HEK293 (cell line): ENCODE measurements around the gene RCAN2.

Experiments used
- CTCF ChIA-PET: fragments of 350-600 bp; formaldehyde crosslinking; extraction: SDS; loops from one replicate; lab custom pipeline; 2021; ENCODE audit warnings: antibody characterized with exemption; lab: Yijun Ruan, JAX
- POLR2A ChIA-PET: fragments of 300-600 bp; formaldehyde crosslinking; extraction: SDS; loops from one replicate; lab custom pipeline; 2020; ENCODE audit warnings: antibody characterized with exemption, inconsistent platforms; lab: Yijun Ruan, JAX
- H3K27ac ChIP-seq: fragments of 200-500 bp; sonication (Bioruptor generic); 2 replicates; pipeline ENCODE4 v1.5.1; 2014; ENCODE audit warnings: low read depth, low read length, control low read depth, inconsistent platforms; ENCODE audit errors: extremely low read depth
- H3K36me3 ChIP-seq, 2 experiments: fragments of 200-500 bp in 1 of 2; sonication (Bioruptor generic) in 1 of 2; 1 replicate in 1 of 2; 2 replicates in 1 of 2; pipeline ENCODE4 v1.5.1; 2014 to 2017; ENCODE audit warnings: inconsistent platforms in 2 of 2, low read length in 2 of 2; ENCODE audit not compliant: control insufficient read depth in 2 of 2, insufficient read depth in 1 of 2
- H3K4me1 ChIP-seq: fragments of 200-500 bp; sonication (Bioruptor generic); 2 replicates; pipeline ENCODE4 v1.5.1; 2014; ENCODE audit warnings: mild to moderate bottlenecking, low read length, inconsistent platforms; ENCODE audit not compliant: control insufficient read depth, insufficient read depth
- H3K4me3 ChIP-seq: 2 replicates; pipeline ENCODE4 v1.5.1; 2011; ENCODE audit warnings: low read depth, mild to moderate bottlenecking, control low read depth, low read length, moderate library complexity
- H3K9me3 ChIP-seq: fragments of 200-500 bp; sonication (Bioruptor generic); 2 replicates; pipeline ENCODE4 v1.5.1; 2014; ENCODE audit warnings: low read depth, low read length, inconsistent platforms; ENCODE audit not compliant: control insufficient read depth, insufficient read depth
- HOXA7 ChIP-seq: sonication (generic); formaldehyde crosslinking; IDR thresholded peaks from 2 replicates; pipeline ENCODE4 v1.8.1; 2022; ENCODE audit warnings: missing genetic modification reagents, borderline replicate concordance
- HOXD13 ChIP-seq: sonication (generic); formaldehyde crosslinking; IDR thresholded peaks from 2 replicates; pipeline ENCODE4 v1.8.0; 2022; ENCODE audit warnings: missing genetic modification reagents, borderline replicate concordance
- KLF7 ChIP-seq: fragments of 450-650 bp; formaldehyde crosslinking; IDR thresholded peaks from 2 replicates; pipeline ENCODE4 v1.5.1; 2016; ENCODE audit warnings: missing biosample characterization, missing genetic modification characterization, borderline replicate concordance
- MYNN ChIP-seq: fragments of 450-650 bp; formaldehyde crosslinking; IDR thresholded peaks from 2 replicates; pipeline ENCODE4 v1.5.1; 2016; ENCODE audit warnings: missing biosample characterization, missing genetic modification characterization, borderline replicate concordance
- SCRT1 ChIP-seq: fragments of 450-650 bp; formaldehyde crosslinking; IDR thresholded peaks from 2 replicates; pipeline ENCODE4 v1.5.1; 2016; ENCODE audit warnings: missing biosample characterization, missing genetic modification characterization, borderline replicate concordance
- SETDB1 ChIP-seq: IDR thresholded peaks from one replicate; pipeline ENCODE4 v1.6.1; 2017; ENCODE audit warnings: mild to moderate bottlenecking, low read length, moderate library complexity, mixed read lengths; ENCODE audit not compliant: insufficient read length
- SP3 ChIP-seq: fragments of 450-650 bp; formaldehyde crosslinking; IDR thresholded peaks from 2 replicates; pipeline ENCODE4 v1.5.1; 2016; ENCODE audit warnings: missing biosample characterization, missing genetic modification characterization
- WT1 ChIP-seq: fragments of 450-650 bp; formaldehyde crosslinking; IDR thresholded peaks from 2 replicates; pipeline ENCODE4 v1.5.1; 2016; ENCODE audit warnings: missing biosample characterization, missing genetic modification characterization
- ZBTB1 ChIP-seq: fragments of 450-650 bp; formaldehyde crosslinking; IDR thresholded peaks from 2 replicates; pipeline ENCODE4 v1.5.1; 2016; ENCODE audit warnings: missing biosample characterization, missing genetic modification characterization
- ZBTB48 ChIP-seq: fragments of 450-650 bp; formaldehyde crosslinking; IDR thresholded peaks from 2 replicates; pipeline ENCODE4 v1.5.1; 2016; ENCODE audit warnings: missing biosample characterization, missing genetic modification characterization
- ZNF121 ChIP-seq: fragments of 450-650 bp; formaldehyde crosslinking; IDR thresholded peaks from 2 replicates; pipeline ENCODE4 v1.5.1; 2016; ENCODE audit warnings: missing biosample characterization, missing genetic modification characterization
- ZNF155 ChIP-seq: fragments of 450-650 bp; formaldehyde crosslinking; IDR thresholded peaks from 2 replicates; pipeline ENCODE4 v1.5.1; 2016; ENCODE audit warnings: missing biosample characterization, missing genetic modification characterization
- ZNF184 ChIP-seq: fragments of 450-650 bp; IDR thresholded peaks from 2 replicates; pipeline ENCODE4 v1.5.1; 2018; ENCODE audit warnings: missing biosample characterization, mild to moderate bottlenecking, missing genetic modification characterization
- ZNF202 ChIP-seq: fragments of 450-650 bp; formaldehyde crosslinking; IDR thresholded peaks from 2 replicates; pipeline ENCODE4 v1.5.1; 2016; ENCODE audit warnings: missing biosample characterization, missing genetic modification characterization, borderline replicate concordance
- ZNF239 ChIP-seq: fragments of 450-650 bp; formaldehyde crosslinking; IDR thresholded peaks from 2 replicates; pipeline ENCODE4 v1.5.1; 2016; ENCODE audit warnings: missing biosample characterization, missing genetic modification characterization
- ZNF341 ChIP-seq: fragments of 450-650 bp; formaldehyde crosslinking; IDR thresholded peaks from 2 replicates; pipeline ENCODE4; 2016; ENCODE audit warnings: low read depth, missing biosample characterization, missing genetic modification characterization
- ZNF354C ChIP-seq: fragments of 450-650 bp; formaldehyde crosslinking; IDR thresholded peaks from 2 replicates; pipeline ENCODE4 v1.5.1; 2016; ENCODE audit warnings: missing biosample characterization, missing genetic modification characterization, low read depth, borderline replicate concordance
- ZNF366 ChIP-seq: fragments of 450-650 bp; formaldehyde crosslinking; conservative IDR thresholded peaks from 2 replicates; pipeline ENCODE4 v1.5.1; 2016; ENCODE audit warnings: missing biosample characterization, missing genetic modification characterization
- ZNF416 ChIP-seq: fragments of 450-650 bp; formaldehyde crosslinking; IDR thresholded peaks from 2 replicates; pipeline ENCODE4 v1.5.1; 2016; ENCODE audit warnings: missing biosample characterization, missing genetic modification characterization
- ZNF433 ChIP-seq: fragments of 450-650 bp; formaldehyde crosslinking; IDR thresholded peaks from 2 replicates; pipeline ENCODE4 v1.5.1; 2016; ENCODE audit warnings: missing biosample characterization, missing genetic modification characterization, low read depth
- ZNF501 ChIP-seq: fragments of 450-650 bp; formaldehyde crosslinking; IDR thresholded peaks from 2 replicates; pipeline ENCODE4 v1.5.1; 2016; ENCODE audit warnings: missing biosample characterization, missing genetic modification characterization
- ZNF521 ChIP-seq: fragments of 450-650 bp; formaldehyde crosslinking; IDR thresholded peaks from 2 replicates; pipeline ENCODE4 v1.5.1; 2017; ENCODE audit warnings: missing biosample characterization, mild to moderate bottlenecking, missing genetic modification characterization
- ZNF560 ChIP-seq: fragments of 450-650 bp; formaldehyde crosslinking; IDR thresholded peaks from 2 replicates; pipeline ENCODE4 v1.5.1; 2017; ENCODE audit warnings: missing biosample characterization, missing genetic modification characterization, borderline replicate concordance
- ZNF621 ChIP-seq: fragments of 450-650 bp; formaldehyde crosslinking; IDR thresholded peaks from 2 replicates; pipeline ENCODE4 v1.5.1; 2017; ENCODE audit warnings: missing biosample characterization, missing genetic modification characterization
- ZNF624 ChIP-seq: fragments of 450-650 bp; formaldehyde crosslinking; IDR thresholded peaks from 2 replicates; pipeline ENCODE4 v1.5.1; 2017; ENCODE audit warnings: missing biosample characterization, missing genetic modification characterization
- ZNF626 ChIP-seq: fragments of 450-650 bp; sonication (Bioruptor Pico); formaldehyde crosslinking; IDR thresholded peaks from 2 replicates; pipeline ENCODE4 v1.5.1; 2018; ENCODE audit warnings: missing biosample characterization, missing genetic modification characterization, inconsistent platforms
- ZNF658 ChIP-seq: fragments of 450-650 bp; formaldehyde crosslinking; IDR thresholded peaks from 2 replicates; pipeline ENCODE4; 2016; ENCODE audit warnings: missing biosample characterization, missing genetic modification characterization
- ZNF792 ChIP-seq: fragments of 450-650 bp; formaldehyde crosslinking; IDR thresholded peaks from 2 replicates; pipeline ENCODE4 v1.5.1; 2016; ENCODE audit warnings: missing biosample characterization, missing genetic modification characterization
- ZSCAN16 ChIP-seq: fragments of 450-650 bp; formaldehyde crosslinking; IDR thresholded peaks from 2 replicates; pipeline ENCODE4 v1.5.1; 2016; ENCODE audit warnings: missing biosample characterization, missing genetic modification characterization
- TF ChIP-seq, protein P1 (sequence below): fragments of 450-650 bp; formaldehyde crosslinking; IDR thresholded peaks from 2 replicates; pipeline ENCODE4 v1.5.1; 2016; ENCODE audit warnings: missing biosample characterization, missing genetic modification characterization

Gene RCAN2

DNA sequence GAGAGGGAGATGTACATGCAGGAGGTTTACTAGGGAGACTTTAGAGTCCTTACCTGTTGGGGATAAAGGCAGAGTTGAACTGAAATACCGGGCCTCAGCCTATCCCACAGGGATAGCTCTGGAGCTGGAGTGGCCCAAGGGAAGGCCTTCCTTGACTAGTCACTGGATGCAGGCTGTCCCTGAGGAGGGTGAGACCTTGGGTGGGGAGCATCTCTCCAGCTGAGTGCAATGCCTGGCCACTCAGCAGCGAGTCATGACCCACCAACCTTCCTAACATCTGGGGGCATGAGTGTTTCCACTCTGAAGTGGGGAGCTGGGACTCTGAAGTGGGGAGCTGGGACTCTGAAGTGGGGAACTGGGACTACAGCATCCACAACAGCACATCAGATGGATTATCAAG is 274.4 kb downstream of the RCAN2 start:
- no peak overlapping the region for H3K27ac ChIP-seq
- no peaks in the 10 kb centered on the region for H3K4me1 ChIP-seq
- no peaks in the 10 kb centered on the region for H3K9me3 ChIP-seq
- no peaks in the 10 kb centered on the region for H3K36me3 ChIP-seq
- POLR2A ChIA-PET, result no interaction called here
- TF ChIP-seq ZNF624 (no peak), KLF7 (tag by site-specific recombination) (no peak), ZNF341 (tag by site-specific recombination) (no peak), ZNF560 (no peak), ZNF621 (tag by site-specific recombination) (no peak), ZNF626 (tag by site-specific recombination) (no peak), ZNF521 (tag by site-specific recombination) (no peak), ZBTB1 (tag by site-specific recombination) (no peak), ZNF155 (tag by site-specific recombination) (no peak), SCRT1 (tag by site-specific recombination) (no peak), ZBTB48 (no peak), WT1 (no peak), ZNF121 (tag by site-specific recombination) (no peak), HOXA7 (CRISPR knock-in tag) (no peak), MYNN (tag by site-specific recombination) (no peak), SP3 (tag by site-specific recombination) (no peak), ZNF416 (tag by site-specific recombination) (no peak), HOXD13 (CRISPR knock-in tag) (no peak), ZNF792 (tag by site-specific recombination) (no peak)
- TF ChIP-seq, protein P1, sequence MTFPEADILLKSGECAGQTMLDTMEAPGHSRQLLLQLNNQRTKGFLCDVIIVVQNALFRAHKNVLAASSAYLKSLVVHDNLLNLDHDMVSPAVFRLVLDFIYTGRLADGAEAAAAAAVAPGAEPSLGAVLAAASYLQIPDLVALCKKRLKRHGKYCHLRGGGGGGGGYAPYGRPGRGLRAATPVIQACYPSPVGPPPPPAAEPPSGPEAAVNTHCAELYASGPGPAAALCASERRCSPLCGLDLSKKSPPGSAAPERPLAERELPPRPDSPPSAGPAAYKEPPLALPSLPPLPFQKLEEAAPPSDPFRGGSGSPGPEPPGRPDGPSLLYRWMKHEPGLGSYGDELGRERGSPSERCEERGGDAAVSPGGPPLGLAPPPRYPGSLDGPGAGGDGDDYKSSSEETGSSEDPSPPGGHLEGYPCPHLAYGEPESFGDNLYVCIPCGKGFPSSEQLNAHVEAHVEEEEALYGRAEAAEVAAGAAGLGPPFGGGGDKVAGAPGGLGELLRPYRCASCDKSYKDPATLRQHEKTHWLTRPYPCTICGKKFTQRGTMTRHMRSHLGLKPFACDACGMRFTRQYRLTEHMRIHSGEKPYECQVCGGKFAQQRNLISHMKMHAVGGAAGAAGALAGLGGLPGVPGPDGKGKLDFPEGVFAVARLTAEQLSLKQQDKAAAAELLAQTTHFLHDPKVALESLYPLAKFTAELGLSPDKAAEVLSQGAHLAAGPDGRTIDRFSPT, result no peak
- H3K4me3 ChIP-seq, result no peak overlapping the region
- CTCF ChIA-PET, result interaction anchor here (0.7 to 2.1 kb wide), 4 partner anchors 9 to 275 kb away, joined by 3 to 6 read pairs (median 4); partner anchors contain the start of gene RCAN2

DNA sequence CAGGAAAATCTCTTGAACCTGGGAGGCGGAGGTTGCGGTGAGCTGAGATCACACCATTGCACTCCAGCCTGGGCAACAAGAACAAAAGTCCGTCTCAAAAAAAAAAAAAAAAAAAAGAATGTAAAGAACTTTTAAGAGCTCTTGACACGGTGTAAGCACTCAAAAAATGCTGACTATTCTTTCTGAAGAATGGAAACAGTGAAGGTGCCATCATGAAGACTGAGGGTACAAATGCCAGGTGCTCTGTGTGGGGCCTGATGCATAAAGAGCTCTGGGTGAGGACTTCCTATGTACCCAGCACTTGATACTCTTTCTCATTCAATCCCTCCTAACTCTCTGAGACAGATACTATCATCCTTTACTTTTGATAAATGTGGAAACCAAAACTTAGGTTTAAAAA is 275.5 kb downstream of the RCAN2 start:
- Histone ChIP-seq H3K4me1 (no peaks in the 10 kb centered on the region), H3K36me3 (no peaks in the 10 kb centered on the region), H3K27ac (no peak overlapping the region), H3K4me3 (no peak overlapping the region)
- no peak for TF ChIP-seq ZNF501 (tag by site-specific recombination)
- TF ChIP-seq ZNF433 (tag by site-specific recombination), result no peak
- TF ChIP-seq ZNF239 (tag by site-specific recombination), result no peak
- no peak for TF ChIP-seq ZNF184 (tag by site-specific recombination)
- no peak for TF ChIP-seq ZSCAN16 (tag by site-specific recombination)
- TF ChIP-seq ZNF202 (tag by site-specific recombination), result no peak
- no peak for TF ChIP-seq ZNF658 (tag by site-specific recombination)
- TF ChIP-seq ZNF354C, result no peak
- no peak for TF ChIP-seq SETDB1
- TF ChIP-seq ZNF366 (tag by site-specific recombination), result no peak
- TF ChIP-seq, all 188 proteins: peak for 0
- ChIA-PET CTCF (interaction anchor here (0.7 to 2.4 kb wide), 6 partner anchors 8 to 285 kb away, joined by 3 to 6 read pairs (median 4); no protein-coding TSS in a partner anchor), POLR2A (no interaction called here)
- H3K9me3 ChIP-seq, result no peaks in the 10 kb centered on the region
